GM19240 (cell line): ENCODE data around the gene NLK.
"Not testable (repeated sequence)": the region's sequence is repeated elsewhere in the genome, so short reads cannot be mapped to it uniquely, and the experiment has no call there.

ENCODE experiments used
- DNase-seq: peaks from one replicate; pipeline ENCODE4 v3.0.0; 2011; ENCODE audit warnings: low spot score; ENCODE audit not compliant: insufficient read length

NLK gene

DNA sequence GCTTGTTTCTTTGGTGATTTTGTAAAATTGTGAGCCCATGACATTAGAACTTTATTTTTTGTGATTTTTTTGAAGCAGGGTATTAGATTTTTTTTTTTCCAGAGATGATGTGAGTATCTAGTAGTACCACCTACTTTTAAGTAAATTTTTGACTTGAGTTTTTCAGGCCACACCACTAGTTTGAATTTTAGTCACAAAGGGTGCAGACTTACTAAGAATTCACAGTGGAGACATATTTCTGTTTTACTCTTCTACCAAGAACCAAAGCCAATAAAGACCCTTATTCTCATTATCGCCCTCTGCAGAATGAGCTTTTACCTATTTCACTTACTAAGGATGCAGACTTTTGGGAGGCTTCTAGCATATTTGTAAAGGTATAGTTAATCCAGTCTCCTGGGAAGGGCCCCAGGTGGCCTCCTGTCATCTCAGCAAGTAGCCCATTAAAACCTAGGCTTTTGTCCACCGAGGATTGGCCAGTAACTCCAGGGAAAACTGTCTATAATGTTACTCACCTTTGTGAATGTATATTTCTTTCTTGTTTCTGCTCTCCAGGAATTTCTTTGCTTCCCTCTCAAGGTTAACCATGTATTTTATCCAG is 30.6 kb downstream of the NLK start:
- no peak for DNase-seq

DNA sequence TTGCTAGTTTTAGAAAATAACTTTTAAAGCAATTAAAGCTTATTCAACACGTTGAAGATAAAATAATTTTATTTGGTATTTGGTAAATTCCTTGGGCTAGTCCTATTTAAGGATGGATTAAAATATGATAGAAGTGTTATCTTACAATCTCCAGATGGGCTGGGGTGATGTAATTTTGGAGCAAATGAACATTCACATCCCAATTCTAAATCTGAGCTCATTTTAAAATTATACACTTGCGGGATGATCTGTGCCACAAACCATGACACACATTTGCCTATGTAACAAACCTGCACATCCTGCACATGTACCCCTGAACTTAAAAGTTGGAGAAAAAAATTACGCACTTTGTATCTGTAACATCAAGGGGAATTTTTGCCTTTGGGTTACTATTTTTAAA is 31.5 kb downstream of the NLK start:
- no peak for DNase-seq

DNA sequence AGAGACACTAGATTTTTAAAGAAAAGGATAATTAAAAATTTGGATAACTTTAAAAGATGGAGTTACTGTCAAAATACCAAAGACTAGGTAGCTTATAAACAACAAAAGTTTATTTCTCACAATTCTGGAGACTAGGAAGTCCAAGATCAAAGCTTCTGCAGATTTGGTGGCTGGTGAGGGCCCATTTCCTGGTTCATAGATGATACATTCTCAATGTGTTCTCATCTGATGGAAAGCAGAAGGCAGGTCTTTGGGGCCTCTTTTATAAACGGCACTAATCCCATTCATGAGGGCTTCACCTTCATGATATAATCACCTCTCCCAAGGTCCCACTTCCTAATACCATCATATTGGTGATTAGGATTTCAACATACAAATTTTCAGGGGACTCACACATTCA is 33.7 kb downstream of the NLK start:
- DNase-seq = no peak

DNA sequence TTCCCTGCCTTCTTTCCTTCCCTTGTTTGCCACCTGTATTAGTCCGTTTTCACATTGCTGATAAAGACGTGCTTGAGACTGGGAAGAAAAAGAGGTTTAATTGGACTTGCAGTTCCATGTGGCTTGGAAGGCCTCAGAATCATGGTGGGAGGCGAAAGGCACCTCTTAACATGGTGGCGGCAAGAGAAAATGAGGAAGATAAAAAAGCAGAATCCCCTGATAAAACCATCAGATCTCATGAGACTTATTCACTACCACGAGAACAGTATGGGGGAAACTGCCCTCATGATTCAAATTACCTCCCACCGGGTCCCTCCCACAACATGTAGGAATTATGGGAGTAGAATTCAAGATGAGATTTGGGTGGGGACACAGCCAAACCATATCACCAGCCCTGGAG is 34.7 kb downstream of the NLK start:
- not testable (repeated sequence) for DNase-seq

DNA sequence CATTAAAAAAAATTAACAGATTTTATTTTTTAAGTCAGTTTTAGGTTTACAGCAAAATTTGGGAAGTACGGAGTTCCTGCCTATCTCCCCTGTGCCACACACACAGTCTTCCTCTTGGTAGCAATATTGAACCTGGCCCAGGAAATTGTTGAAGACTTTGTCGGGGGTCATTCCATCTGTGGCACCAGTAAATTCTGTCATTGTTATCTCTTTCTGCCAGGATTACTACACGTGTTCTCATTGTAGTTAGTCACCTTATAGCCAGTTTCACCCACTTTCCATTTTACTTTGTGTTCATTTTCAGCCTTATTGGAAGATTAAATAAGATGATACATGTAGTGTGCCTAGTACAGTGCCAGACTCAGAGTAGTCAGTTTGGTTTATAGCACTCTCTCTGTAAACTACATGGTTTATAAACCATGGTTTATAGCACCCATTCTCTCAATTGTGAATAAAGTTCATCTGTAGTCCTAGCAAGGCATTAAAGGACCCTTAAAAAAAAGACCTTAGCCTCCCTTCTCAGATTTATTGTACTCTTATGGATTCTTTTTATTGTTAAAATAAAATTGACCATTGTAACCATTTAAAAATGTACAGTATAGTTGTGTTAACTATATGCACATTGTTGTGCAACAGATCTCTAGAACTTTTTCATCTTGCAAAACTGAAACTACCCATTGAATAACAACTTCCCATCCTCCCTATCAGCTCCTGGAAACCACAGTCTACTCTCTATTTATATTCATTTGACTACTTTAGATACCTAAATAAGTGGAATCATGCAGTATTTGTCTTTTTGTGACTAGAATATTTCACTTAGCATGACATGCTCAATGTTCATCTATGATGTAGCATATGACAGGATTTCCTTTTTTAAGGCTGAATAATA is 36.1 kb downstream of the NLK start:
- DNase-seq = no peak

DNA sequence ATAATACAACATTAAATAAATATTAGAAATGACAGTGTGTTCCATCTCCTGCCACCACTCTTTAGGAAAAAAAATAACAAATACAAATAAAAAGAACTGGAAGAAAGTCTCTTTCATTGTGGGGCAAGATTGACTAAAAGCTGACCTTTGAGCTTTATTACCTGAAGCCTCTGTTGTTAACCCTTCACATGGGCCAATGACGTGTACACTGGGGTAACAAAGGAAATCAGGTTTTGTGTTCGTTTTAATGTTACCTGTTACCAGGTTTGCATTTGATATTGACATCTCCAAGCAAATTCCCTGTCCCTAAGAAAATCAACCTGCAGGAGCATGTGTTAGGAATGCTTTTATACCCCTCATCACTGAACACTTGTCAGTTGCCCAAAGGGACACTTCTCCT is 39.0 kb downstream of the NLK start:
- DNase-seq = no peak

DNA sequence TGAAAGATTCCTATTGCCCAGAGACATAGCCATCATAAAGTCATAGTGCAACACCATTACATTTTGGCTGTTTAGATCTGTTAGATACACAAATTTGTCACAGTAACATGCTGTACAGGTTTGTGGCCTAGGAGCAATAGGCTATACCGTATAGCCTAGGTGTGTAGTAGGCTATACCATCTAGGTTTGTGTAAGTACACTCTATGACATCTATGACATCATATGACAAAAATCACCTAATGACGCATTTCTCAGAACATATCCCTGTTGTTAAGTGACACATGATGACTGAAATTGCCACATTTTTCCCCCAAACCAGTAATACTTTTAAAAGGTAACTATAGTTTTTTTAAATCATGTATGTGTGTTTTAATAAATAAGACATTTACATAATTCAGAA is 43.3 kb downstream of the NLK start:
- DNase-seq = no peak

DNA sequence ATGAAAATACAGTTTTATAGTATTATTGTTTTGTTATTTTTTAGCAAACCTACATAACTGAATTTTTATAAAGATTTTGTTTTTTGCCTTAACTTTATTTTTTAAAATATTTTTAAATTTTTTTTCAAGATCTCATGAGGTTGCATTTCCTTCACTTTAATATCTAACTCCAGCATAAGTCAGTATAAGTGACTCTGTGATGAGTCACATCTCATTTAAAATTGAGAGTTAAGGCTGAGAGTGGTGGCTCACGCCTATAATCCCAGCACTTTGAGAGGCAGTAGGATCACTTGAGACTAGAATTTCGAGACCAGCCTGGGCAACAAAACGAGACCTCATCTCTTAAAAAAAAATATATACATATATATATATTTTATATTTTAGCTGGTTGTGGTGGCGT is 44.0 kb downstream of the NLK start:
- DNase-seq = no peak

DNA sequence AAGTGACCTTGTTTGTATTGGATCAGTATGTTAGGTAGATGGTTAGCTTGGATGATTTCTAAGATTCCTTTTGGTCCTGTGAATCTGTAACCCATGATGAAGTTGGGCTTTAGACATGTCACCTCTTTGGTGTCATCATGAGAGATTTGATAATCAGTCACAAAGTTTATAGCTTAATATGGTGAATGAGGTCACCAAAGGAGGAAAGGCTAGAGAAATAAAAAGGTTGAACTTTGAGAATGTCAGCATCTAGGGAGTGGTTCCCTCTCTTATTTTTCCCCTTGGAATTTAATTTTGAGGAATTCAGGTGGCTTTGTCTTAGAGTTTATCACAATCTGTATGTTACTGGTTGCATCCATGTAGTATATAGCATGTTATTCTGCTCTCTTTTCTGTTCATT is 45.3 kb downstream of the NLK start:
- DNase-seq = no peak

DNA sequence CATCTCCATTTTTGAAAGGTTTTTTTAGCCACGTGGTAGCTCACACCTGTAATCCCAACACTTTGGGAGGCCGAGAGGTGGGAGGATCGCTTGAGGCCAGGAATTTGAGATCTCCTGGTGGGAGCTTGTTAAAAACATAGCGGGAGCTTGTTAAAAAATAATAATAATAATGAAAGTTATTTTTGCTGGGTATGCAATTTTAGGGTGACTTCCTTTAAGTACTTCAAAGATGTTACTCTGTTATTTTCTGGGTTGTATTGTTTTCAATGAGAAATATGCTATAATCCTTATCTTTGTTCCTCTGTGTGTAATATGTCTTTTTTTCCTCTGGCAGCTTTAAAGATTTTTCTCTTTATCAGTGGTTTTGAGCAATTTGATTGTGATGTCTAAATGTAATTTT is 48.1 kb downstream of the NLK start:
- DNase-seq = no peak

DNA sequence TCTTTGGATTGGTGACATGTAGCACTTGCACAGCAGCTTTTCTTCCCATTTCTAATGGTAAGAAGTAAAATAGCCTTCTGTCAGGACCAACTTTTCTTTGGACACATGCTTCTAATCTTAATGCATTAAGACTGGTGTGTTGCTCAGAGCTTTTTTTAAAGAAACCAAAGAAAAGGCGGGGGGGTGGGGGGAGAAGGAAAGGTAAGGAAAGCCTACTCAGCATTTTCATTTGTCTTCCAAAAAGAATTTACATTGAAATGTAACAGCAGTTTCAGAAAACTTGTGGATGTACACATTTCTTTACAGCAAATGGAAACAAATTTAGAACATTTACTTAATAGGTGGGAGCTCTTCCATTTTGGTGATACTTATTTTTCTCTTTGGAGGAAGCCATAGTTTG is 49.6 kb downstream of the NLK start:
- DNase-seq = no peak

DNA sequence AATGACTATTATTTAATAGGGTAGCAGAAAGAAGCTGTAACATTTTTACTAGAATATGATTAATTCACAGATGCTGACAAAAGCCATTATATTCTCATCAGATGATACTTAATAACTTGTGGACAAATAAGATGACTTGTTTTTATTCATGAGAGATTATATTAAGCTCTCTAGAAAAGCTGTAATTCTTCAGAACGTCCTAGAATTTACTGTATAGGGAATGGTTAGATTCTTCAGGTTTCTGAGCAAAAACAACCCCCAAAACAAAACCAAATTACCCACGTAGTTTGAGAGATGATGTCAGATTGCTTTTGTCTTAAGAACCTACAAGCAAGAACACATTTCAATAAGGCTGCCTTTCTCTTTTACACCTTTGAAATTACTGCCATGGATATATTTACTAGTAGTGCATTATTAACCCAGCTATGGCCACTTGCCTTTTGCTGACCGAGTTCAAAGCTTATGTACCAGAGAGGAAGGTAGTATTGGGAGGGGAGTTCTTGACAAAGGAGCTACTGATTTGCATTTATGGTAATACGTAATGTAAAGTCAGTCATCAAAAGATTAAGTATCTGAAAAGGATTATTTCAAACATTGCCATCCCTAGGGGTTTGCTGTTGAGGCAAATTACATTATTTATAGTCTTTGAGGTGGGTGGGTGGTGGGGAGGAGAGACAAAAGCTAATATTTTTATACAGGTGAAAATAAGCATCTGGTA is 51.7 kb downstream of the NLK start:
- DNase-seq = no peak

DNA sequence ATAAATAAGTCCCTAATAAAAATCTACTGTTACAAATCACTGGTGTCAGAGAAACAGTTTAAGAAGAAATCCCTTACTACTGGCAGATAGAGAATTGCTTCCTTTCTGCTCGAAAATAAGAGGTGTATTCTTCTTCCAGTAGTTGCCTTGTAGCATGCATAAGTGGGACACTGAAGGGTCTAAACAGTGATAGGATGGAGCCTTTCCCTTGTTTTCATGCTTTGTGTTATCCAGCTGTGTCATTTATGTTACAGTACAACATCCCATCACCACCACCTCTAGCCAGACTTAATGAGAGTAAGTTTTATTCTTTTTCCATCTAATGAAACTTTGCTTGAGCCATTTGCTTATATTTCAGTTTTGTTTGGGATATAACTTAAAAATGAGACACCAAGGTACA is 54.3 kb downstream of the NLK start:
- DNase-seq = no peak

DNA sequence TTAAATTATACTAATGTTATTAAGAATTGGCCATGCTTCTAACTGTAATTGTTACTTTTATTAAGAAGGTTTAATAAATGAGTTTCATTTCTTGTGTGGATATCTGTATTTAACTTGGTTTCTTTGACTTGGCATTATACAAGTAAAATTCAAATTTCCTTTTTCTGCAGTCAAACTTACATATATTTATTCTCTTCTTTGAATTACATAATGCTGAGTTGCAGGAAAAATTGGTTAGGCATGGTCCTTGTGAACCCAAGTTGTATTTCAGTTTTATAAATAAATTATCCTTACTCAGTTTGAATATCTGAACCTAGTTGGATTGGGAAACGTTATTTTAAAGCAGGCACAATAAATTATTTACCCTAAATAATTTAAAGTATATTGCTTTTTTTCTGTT is 54.8 kb downstream of the NLK start:
- DNase-seq = no peak

DNA sequence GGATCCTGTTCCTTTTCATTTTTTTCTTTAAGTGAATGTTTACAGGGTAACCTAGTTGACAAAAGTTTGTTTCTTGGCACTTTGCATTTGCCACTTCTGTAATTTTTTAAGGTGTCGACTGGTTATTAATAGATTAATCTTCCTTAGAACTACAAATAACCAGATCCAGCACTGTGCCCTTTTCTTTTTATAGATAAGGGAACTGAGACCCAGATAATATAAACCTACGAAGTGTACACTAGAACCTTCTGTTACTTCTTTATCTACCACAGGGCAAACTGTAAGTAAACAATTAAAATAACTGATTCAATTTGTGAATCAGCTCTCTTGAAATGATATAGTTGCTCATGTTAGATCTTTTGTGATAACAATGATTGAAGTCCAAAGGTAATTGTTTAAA is 55.4 kb downstream of the NLK start:
- DNase-seq = no peak

DNA sequence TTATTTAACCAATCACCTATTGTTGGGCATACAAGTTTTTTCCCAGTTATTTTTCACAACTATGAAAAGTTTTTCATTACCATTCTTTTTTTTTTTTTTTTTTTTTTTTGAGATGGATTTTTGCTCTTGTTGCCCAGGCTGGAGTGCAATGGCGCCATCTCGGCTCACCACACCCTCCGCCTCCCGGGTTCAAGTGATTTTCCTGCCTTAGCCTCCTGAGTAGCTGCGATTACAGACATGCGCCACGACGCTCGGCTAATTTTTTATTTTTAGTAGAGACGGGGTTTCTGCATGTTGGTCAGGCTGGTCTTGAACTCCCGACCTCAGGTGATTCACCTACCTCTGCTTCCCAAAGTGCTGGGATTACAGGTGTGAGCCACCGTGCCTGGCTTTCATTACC is 56.1 kb downstream of the NLK start:
- DNase-seq = not testable (repeated sequence)

DNA sequence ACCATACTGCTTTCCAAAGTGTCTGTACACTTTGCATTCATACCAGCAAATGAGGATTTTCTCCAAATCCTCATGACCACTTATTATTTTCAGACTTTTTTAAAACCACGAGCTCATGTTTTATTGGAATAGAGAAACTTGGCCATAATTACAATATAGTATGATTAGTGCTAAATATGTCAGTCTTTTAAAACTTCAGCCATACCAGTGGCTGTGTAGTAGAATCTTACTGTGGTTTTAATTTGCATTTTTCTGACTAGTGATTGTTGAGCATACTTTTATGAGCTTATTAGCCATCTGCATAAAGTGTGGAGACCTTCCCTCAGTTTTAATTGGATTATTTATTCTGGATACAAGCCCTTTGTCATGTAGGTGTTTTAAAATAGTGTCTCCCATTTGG is 57.8 kb downstream of the NLK start:
- DNase-seq = no peak

DNA sequence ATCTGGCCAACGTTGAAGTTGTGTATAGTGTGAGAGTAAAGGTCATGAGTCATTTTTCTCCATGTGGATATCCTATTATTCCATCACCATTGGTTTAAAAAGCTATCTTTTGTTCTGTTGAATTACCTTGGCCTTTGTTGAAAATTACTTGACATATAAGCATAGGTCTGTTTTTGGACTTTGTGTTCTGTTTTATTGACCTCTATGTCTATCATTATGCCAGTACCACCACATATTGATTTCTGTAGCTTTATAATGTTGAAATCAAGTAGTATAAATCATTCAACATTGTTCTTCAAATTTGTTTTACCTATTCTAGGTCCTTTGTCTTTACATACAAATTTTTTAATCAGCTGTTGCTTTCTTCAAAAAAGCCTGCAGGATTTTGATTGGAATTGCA is 58.5 kb downstream of the NLK start:
- no peak for DNase-seq

DNA sequence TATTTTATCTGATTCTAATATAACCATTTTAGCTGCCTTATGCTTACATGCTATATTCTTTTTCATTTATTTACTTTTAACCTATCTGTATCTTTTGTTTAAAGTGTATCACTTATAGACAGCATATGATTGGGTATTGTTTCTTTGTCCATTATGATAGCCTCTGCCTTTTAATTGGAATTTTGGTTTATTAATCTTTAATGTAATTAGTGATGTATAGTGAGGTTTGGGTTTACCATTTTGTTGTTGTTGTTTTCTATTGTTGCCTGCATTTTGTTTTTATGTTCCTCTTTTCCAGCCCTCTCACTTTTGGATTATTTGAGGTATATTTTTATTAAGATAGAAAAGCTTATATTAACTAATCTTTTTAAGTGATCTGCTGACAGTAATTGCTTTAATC is 59.4 kb downstream of the NLK start:
- no peak for DNase-seq

DNA sequence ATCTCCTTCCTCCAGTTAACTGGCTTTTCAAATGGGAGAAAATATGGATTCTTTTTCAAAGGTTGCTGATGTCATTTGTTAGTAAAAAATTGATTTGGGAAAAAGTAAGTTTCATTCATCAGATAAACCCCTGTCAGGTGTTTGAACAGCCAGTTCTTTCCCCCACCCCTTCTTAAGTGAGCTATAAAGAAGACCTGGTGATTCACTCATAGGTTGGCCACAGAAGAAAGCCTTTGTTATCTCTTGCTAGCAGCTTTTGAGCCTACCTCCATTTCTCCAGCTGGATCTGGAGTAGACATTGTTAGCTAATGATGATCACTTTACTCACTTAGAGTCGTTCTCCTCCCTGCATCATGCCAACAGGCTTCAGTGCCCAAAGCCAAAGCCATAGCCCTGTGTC is 63.0 kb downstream of the NLK start:
- DNase-seq = no peak

DNA sequence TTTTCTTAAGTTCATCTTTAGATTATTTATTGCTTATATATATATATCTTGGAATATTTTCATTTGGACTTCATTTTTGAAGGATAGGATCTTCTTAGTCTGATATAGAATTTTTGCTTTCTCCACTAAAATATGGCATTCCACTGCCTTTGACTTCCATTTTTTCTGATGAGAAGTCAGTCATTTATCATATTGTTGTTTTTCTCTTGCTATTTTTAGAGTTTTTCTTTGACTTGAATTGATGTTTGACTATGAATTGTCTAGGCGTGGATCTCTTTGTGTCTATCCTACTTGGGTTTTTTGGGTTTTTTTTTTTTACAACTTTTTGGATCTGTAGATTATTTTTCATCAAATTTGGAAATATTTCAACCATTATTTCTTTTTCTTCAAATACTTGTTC is 67.7 kb downstream of the NLK start:
- DNase-seq = no peak

DNA sequence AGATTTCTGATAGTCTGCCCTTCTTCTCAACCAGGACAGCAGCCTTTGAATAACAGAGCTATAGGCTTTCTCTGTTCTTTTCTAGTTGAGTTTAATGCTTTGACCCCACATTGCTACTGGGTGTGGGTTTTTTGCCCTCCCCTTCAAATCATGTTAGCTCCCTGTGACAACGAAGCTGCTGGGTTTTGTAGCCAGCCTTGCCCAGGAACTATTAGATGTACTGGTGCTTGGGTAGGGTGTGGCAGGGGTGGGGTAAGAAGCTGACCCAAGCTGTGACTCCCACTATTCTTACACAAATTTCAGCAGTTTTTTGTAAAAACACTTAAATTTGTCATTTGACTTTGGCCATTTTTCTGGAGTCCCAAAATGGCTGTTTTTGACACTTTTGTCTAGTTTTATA is 69.7 kb downstream of the NLK start:
- DNase-seq = no peak

DNA sequence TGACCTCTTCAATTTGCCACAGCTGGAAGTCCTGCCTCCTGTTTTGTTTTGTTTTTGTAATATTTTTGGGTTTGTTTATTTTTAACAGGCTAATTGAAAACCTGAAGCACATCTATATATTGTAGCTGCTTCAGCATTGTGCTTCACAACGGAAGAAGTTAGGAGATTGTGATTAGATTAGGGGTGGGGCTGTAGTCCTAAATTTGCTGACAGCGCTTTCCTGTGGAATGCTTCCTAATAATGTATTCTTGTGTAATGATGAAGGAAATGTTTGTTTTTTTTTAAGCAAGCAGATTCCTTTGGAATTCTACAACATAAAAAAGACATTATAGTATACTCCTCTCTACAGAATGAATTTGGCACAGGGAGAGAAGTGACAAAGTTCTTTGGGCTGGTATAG is 70.1 kb downstream of the NLK start:
- DNase-seq = no peak
